ENCODE measurements around the gene TUBB3.
A peak's percentile ranks its signal among the peaks of the same experiment; 100 is the strongest.
"Not testable (repeated sequence)": the region's sequence is repeated elsewhere in the genome, so short reads cannot be mapped to it uniquely, and the experiment has no call there.

The TUBB3 gene

DNA sequence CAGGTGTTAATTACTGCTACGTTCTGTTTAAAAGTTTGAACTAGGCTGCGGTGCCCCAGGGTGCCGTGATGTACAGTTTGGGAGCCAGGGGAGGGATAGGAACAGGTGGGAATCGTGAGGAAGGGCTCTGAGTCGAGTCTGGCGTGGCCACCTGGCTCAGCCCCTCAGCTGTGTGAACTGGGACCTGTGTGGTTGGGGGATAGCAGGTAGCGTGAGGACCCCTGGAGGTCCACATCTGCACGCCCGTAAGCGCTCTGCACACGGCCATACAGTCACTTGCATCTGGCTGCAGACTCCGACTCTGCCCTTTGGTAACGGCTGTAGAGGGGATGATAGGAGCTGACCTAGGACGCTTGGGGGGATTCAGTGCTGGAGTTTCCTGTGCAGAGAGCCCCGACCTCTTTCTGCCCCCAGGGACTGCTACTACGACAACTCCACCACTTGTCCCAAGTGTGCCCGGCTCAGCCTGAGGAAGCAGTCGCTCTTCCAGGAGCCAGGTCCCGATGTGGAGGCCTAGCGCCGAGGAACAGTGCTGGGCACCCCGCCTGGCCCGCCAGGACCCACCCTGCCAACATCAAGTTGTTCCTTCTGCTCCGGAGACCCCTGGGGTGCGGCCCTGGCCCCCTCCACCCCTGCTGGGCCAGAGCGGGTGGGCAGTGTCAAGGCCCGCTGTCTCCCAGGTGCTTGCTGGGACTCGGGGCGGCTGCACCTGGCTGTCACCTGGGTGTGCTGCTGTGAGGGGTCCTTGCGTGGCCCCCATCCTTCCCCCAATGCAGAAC, 42.5 kb downstream of the TUBB3 start:
- DNase-seq (ENCODE audit: low spot score) = no peak

DNA sequence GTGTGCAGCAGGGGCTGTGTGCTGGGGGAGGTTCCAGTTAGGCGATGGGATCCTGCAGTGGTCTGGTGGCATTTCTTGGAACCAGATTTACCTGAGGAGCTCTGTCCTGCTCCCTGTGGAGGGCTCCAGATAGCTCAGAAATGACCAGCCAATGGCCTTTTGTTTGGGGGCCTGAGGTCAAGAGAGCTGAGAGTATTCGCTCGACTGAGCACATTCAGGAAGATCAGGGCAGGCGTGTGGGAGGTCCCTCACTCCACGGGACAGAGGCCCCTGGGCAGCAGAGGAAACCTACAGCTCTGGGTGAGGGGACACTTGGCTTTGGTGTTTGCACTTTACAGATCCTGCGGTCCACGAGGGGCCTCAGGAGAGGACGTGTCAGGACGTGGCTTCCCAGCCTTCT, 43.6 kb downstream of the TUBB3 start:
- DNase-seq (ENCODE audit: low spot score) = no peak

DNA sequence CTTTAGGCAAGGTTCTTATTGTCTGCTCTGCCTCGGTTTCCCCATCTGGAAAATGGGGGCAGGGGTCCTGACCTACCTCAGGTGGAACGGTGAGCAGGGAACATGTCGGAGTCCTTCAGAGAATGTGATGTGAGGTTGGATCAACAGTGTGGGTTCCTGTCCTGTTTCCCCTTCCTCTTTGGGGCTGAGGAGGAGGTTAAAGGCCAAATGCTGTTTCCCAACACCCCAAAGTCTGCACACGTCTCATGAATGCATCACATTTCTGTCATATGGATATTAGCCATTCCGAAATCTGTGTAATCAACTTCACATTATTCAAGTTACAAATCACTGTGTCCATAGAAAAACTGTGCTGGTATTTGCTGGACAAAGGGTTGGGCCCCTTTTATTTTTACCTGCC, 44.3 kb downstream of the TUBB3 start:
- not testable (repeated sequence) for DNase-seq (ENCODE audit: low spot score)

DNA sequence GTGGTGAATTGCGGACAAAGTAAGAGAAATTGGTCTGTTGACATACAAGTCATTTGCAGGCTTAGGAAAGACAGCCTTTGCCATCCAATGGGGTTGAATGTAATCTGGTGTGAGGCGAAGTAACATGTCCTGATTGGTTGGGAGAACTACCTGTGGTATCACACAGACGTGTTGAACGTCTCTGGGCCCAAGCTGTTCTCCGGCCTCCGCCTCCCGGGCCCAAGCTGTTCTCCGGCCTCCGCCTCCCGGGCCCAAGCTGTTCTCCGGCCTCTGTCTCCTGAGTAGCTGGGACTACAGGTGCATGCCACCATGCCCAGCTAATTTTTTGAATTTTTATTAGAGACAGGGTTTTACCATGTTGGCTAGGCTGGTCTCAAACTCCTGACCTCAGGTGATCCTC, 44.9 kb downstream of the TUBB3 start:
- DNase-seq (ENCODE audit: low spot score) = not testable (repeated sequence)

DNA sequence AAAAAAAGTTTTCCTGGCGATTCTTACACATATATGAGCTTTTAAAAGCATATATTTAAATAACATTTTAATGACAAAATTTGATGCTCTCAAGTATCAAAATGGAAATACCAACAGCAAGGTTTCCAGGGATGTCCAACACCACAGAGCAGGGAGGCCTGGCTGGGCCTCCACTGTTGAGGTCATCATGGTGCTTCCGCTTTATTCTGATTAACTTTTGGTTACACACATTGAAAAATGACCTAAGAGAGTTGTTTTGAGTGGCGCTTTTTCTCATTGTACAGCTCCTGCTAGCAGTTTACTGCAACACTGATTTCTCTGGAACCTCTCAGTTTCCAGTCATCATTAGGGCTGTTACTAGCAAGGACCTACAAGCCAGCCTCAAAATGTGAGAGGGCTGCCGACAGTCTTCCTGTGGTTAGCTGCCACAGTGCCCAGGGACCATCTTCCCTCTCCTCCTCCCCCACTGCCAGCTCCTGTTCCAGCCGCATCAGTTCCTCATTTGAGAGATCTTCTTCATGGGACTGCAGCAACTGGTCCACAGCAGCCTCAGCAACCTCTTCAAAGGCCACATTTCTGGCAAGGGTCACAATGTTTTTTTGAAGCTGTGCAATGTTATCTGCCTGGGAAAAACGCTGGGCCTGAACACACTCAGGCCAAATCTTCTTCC, 46.7 kb downstream of the TUBB3 start:
- no peak for DNase-seq (ENCODE audit: low spot score)

DNA sequence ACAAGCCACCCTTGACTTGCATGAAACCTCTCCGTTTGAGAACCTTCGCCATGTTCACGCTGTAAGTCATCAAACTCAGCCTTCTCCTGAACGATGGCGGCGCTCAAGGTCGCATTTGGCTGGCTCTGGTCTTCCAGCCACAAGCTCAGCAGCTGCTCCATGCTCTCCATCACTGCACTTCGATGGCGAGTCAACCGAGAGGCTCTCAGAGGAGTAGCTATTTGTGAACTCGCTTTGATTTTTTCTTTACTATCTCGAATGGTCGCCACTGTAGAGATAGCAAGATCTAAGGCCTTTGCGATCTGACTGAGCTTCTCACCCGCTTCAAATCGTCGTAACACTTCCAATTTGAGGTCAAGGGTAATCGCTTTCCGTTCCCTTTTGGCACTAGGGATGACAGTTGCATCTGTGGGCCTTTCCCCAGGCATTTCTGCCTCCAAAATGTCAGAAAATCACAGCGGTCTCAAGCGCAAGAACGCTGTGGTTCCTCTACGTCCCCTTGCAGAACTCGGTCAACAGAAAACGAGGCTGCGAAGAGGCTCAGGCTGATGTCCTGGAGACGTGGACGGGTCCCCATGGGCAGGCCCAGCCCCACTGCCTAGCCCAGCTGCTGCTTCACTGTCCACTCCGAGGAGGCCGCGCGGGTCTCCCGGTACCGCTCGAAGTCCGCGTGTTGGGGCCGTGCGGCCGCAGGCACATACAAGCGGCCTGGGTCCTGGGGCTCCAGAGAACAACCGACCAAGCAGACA, 48.5 kb downstream of the TUBB3 start:
- DNase-seq (ENCODE audit: low spot score) = no peak

DNA sequence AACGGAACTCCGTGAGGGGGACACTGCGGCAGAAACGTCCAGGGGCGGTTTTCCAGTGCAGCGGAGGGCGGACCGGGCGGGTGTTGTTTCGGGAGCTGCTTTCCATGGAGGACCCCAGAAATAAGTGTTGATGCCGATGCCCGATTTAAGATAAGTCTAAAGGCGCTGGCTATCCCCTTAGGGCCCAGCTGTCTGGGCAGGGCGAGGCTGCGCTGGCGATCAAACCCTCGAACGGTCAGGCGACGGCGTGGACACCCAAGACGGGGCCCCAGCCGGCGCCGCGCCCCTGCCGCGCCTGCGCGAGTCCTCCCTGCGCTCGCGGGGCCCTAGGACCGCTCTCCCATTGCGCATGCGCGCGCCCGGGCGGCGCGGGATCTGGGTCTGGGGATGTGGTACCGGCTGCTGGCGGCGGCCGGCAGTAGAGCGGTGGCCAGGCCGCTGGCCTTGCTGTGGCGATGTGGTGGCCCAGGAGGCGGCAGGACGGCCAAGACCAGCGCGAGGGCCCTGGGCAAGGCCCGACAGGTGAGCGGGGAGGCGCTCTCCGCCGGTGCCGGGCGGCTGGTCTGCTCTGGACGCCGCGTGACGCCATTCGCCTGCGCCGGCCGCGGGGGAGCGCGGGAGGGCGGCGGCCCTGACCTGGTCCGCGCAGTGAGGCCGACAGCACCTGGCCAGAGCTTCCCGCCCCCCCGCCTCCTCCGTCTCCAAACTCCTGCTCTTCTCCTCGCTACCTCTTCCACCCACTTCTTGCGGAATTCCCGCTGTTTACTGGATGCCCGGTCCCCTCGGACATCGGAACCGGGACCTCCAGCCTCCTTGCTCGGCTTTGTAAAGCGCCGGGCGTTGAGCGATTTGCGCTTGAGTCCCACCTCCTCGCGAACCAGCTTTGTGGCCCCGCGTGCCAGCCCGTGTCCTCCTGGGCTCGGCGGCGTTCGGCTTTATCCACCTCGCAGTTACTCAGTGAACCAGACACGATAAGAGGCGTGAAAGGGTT, 49.4 kb downstream of the TUBB3 start:
- DNase-seq (ENCODE audit: low spot score) = peak; percentile 100

DNA sequence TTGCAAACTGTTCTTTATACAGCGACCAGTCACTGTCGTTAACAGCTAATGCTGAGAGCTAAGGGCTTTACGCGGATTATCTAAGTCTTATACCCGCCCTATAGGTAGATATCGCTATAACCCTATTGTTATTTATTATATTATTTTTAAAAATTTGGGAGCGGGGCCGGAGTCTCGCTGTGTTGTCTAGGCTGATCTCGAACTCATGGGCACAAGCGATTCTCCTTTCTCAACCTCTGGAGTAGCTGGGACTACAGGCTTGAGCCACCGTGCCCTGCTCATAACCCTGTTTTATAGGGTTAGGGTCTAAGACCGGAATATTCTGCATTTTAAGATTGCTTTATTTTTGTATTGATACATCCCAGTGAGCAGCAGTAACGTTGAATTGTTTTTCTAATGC, 50.1 kb downstream of the TUBB3 start:
- DNase-seq (ENCODE audit: low spot score) = no peak

DNA sequence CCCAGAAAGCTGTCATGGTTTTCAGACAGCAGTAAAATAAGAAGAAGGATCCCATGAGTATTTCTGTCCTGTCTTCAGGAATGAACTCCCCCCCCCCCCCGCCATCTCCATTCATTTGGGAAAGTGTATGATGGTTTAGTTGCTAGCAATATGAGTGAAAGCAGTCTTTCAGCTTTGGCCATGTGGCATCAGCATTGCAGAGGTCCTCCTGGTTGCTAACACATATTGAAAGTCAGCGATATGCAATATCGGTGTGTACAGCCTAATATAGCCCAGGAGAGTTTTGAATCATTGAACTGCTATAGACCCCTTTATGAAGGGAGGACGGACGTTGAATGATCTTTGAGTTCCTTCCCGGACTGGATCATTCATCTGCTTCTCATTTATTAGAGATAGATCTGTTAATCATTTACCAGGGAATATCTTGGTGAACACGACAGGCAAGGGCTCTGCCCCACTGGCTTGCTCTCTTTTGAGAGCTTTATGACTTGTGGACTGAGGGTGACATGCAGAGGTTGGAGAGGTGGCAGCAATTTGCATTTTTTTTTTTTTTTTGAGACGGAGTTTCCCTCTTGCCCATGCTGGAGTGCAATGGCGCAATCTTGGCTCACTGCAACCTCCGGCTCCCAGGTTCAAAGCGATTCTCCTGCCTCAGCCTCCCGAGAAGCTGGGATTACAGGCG, 50.7 kb downstream of the TUBB3 start:
- no peak for DNase-seq (ENCODE audit: low spot score)

DNA sequence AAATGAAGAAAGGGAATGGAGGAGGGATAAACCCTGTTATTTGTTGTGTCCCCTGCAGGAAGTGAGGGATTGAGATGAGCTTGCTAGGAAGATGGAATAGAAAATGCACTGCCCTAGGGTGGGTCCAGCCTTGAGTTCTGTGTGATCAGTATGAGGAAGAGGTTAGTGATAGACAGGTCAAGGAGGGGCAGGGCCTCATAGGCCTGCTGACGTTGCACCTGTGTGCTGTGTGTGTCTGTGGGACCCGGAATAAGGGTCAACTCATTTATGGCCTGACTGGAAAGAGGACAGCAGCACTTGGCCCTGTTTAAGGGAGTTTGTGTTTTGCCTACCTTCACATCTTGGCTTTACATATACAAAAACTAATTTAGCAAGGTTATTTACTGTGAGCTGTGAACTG, 51.7 kb downstream of the TUBB3 start:
- no peak for DNase-seq (ENCODE audit: low spot score)

DNA sequence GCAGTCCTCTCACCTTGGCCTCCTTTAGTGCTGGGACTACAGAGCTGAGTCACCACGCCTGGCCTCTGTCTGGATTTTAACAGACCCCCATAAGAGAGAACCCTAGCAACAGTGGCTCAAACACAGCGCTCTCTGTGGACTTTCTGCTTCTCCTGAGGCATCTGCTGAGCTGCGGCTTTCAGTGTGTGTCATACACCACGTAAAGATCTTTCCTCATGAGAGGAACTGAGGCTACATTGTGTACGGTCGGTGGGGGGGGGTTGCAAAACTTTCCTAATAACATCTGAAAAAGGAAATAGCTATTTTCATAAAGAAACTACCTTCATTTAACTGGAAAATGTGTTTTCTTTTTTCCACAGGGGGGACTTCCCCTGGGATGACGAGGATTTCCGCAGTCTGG, 58.3 kb downstream of the TUBB3 start:
- DNase-seq (ENCODE audit: low spot score) = no peak

DNA sequence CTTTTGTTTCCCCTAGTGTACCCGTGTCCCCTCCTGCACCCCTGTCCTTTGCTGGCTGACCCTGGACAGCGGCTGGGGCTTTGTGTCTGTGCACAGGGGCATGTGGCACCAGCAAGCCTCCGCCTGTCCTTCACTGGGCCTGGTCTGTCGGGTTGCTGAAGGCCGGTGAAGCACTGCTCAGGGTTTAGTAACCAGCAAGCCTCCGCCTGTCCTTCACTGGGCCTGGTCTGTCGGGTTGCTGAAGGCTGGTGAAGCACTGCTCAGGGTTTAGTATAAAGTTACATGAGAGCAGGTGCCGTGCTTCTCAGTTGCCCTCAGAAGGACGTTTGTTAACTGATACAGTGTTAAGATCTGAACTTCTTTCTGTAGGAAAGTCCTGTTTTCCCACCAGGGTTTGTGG, 59.2 kb downstream of the TUBB3 start:
- DNase-seq (ENCODE audit: low spot score) = no peak

DNA sequence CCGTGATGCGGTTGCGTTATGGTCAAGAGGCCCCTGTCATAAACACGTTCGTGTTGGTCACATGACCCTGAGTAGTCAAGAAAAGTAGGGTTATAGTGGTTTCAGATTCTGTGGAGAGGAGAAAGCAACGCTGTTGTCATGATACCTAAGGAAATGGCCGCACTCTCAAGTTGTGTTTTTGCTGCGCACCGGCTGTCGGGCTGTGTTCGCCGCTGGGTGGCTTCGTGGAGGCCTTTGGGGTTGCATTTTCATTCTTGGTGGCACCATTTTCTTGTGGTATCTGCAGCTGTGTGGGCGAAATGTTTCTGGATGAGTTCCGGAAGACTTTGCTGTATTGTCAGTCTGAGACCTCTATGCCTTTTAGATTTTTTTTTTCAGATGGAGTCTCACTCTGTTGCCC, 60.4 kb downstream of the TUBB3 start:
- no peak for DNase-seq (ENCODE audit: low spot score)

DNA sequence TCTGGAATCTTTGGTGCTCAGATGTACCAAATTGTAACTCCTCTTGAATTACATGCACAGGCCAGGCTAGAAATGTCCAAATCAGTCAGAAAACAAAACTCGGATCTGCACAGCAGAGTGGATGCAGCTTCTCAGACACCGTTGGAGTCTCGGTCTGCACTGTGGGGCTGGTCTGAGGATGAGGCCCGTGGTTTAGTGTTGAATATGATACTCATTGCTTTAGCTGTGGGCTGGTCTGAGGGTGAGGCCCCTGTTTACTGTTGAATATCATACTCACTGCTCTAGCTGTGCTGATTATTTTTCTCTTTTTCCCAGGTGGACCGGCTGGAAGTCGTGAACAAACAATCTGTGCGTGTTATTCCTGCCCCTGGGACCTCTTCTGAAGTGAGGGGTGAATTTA, 61.1 kb downstream of the TUBB3 start:
- DNase-seq (ENCODE audit: low spot score) = no peak

DNA sequence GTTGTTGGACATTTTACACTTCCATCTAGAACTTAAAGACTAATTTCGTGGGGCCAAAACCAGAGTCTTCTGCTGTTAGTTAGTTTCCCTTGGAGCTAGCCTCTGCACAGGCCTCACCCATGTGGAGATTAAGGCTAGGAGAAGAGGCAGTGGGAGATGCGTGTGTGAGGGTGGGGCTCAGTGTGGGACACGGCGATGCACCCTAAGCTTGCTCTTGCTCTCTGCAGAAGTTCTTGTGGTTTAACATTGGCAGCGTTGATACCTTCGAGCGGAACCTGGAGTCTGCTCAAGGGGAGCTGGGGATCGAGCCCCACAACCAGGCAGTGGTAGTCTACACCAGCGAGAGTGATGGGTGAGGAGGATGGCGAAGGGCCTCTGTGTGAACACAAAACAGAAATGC, 62.1 kb downstream of the TUBB3 start:
- DNase-seq (ENCODE audit: low spot score) = no peak

Data from GM03348 (cell line).